GM20431 (cell line): ENCODE data around the gene ARHGEF39.
"Not testable (repeated sequence)": the region's sequence is repeated elsewhere in the genome, so short reads cannot be mapped to it uniquely, and the experiment has no call there.

ENCODE experiments used
- in situ Hi-C: fragments of 300-500 bp; cut with MseI, MboI; formaldehyde crosslinking; loops from one replicate; pipeline ENCODE4 v1.15.0; 2020; ENCODE audit warnings: low sequenced_read_pairs; ENCODE audit not compliant: unreplicated experiment

Gene ARHGEF39

GRCh38 chr9:35636135-35636876, 28.7 kb downstream of the ARHGEF39 start:
- in situ Hi-C loops: no loop called here

DNA sequence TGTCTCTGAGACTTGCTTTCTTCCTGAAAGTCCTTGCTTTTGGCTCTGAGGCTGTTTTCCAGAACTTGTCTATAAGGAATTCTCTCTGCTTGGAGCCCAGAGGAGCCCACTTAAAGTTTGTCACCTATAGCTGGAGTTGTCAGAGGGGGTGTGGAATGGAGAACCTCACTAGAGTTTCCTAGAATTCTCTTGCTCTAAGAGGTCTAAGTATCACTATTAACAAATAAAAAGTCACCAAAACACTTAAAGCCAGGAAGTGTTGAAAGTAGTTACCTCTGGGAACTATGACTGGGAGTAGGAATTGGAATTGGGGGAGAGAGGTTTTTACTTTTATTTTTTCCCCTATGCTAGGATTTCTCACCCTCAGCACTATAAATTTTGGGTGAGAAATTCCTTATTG, 29.3 kb downstream of the ARHGEF39 start:
- in situ Hi-C loops: no loop called here

- in situ Hi-C loops: no loop called here
These were observed 35.4 kb downstream of the ARHGEF39 start for GRCh38 chr9:35629597-35629996.

DNA sequence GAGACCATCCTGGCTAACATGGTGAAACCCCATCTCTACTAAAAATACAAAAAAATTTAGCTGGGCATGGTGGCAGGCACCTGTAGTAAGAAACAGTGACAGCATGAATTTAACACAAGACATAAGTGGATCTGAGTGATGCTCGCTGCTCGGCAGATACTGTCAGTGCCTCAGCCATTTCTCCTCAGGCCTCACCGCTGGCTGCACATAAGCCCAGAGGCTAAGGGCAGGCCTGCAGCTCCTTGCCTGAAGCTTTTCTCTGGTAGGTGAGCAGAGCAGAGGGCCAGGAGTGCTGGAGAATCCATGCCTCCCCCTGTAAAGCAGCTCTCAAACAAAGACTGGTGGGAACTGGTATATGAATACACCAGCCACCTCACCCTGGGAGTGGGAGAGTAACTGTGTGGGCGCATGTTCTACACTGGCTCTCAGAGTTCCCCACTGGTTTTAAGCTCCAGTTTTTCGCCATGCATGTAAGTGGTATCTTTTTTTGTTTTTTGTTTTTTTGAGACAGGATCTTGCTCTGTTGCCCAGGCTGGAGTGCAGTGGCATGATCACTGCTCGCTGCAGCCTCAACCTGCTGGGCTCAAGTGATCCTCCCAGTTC, 36.5 kb downstream of the ARHGEF39 start:
- in situ Hi-C loops: no loop called here

- in situ Hi-C loops: no loop called here
These were observed 37.4 kb downstream of the ARHGEF39 start for GRCh38 chr9:35627575-35627974.

DNA sequence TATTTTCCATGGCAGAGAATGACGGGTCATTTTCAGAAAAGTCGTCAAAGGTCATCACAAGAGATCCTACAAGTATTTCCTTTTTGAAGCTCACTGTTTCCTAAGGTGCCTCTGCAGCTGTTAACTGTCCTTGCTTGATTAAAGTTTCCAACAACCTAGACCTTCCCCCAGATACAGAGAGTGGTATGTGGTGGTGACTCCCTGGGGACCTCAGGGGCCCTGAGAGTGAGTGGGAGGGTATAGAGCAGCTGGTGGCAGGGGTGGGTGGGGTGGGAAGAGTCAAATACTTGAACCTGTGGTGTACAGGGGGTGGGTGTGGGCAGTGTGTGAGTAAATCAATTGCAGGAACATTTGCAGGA, 45.2 kb downstream of the ARHGEF39 start:
- in situ Hi-C loops: no loop called here

DNA sequence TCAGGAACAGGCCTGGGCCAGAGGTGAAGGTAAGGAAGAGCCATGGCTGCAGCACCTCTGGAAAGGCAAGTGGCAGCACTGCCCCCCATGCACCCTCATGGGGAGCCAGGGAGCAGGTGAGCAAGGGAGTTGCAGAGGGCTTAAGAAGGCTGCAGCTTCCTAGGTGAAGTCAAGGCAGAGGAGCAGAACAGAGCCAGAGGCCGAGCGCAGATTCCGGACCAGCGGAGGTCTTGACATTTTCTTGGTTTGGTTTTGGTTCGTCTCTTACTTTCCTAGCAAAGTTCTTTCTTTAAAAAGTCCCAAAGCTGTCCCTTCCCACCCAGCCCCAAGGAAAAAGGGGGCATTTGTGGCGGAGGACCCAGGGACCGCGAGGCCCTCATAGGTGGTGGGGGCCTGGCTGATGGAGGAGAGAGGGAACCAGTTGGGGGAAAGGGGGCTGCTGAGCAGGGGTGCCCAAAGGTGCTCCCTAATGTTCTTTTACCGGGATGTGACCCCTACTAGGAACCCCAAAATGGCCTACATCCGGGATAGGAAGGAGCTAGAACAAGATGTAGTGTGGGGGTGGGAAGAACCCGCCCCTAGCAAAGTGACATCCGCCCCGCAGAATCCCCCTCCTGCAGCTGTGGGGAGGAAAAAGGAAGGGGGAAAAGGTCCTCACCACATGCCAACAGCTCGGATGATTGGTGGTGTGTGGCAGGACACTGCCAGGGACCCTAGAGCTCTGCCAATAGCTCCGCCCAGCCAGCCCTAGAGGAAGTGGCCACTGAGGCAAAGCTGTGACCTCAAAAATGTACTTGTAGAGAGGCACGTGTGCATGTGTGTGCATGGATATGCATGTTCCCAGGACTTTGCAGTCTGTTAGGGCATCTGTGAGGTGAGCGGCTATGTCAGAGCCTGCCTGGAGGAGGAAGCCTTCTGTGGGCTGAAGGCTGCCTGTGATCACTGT, 45.9 kb downstream of the ARHGEF39 start:
- in situ Hi-C loops: no loop called here

DNA sequence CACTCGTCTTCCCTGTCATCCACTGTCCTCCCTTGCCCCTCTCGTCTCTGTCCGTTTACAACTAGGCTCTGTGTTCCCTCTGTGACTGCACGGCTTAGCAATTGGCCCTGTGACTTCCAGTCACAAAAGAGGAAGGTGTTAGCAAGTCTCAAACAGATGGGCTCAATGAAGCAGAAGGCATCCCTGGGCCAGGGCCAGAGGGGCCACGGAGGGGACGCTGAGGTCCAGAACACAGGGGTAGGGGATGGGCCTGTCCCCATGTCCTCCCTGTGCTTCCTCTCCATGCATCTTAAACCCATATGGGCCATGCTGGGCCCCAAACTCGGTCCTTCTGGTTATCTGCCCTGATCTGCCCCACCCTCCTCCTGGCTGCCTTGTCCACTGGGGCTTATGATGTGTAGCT, 46.7 kb downstream of the ARHGEF39 start, which contains the start of gene CD72:
Gene CD72 (minus strand): TSS at position 89 of the 403 bp plus-strand sequence. CDS start 110 bp downstream, outside the sequence.
- in situ Hi-C loops: no loop called here

- in situ Hi-C loops: no loop called here
These were observed 47.4 kb downstream of the ARHGEF39 start for GRCh38 chr9:35617548-35617947.

DNA sequence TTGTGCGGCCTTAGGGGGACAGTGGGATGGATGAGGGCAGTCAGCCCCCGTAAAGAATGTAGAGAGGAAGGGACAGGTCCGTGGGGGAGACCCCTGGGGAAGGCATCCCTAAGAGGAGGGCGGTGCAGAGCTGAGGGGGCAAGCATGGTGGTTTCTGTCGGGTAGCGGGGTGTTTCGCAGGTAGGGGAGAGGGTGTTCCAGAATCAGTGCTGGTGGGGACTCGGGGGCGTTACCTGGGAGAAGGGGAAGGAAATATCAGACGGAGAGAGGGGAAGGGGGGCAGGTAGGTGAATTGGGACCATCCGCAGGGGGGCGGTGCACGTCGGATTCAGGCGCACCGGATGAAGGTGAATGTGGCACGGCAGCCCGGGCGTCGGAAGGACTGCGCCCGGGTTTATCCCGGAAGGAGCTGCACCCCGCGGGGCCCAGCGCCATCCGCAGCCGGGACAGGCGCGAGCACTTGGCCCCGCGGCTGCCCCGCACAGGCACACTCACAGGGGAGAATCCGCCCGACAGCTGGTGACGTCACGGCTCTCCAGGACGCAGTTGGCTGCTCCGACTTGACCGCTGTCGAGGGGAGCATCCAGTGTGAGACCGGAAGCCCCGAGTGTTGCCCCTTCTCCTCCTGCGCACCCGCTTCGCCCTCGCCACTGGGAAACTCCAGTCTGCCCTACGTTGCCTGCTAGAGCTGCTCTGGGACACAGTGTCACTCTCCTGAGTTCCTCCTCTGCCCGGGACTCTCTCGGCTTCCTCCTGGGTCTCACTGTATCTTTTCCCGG, 48.1 kb downstream of the ARHGEF39 start:
- in situ Hi-C loops: no loop called here

GRCh38 chr9:35615981-35616680, 48.9 kb downstream of the ARHGEF39 start:
- in situ Hi-C loops: no loop called here

- in situ Hi-C loops: no loop called here
These were observed 52.2 kb downstream of the ARHGEF39 start for GRCh38 chr9:35612843-35613242.

DNA sequence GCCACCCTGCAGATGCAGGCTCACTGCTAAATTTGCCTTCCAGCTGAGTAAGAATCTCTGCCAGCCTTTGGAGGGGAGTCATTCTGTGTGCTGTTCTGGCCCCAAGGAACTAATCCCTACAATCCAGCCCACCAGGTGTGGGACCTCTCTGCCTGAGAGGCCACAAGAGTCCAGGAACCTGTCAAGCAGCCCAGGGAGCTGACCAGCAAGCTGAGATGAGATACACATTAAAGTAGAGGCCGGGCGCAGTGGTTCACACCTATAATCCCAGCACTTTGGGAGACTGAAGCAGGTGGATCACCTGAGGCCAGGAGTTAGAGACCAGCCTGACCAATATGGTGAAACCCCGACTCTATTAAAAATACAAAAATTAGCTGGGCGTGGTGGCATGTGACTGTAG, 52.9 kb downstream of the ARHGEF39 start:
- in situ Hi-C loops: not testable (repeated sequence)

DNA sequence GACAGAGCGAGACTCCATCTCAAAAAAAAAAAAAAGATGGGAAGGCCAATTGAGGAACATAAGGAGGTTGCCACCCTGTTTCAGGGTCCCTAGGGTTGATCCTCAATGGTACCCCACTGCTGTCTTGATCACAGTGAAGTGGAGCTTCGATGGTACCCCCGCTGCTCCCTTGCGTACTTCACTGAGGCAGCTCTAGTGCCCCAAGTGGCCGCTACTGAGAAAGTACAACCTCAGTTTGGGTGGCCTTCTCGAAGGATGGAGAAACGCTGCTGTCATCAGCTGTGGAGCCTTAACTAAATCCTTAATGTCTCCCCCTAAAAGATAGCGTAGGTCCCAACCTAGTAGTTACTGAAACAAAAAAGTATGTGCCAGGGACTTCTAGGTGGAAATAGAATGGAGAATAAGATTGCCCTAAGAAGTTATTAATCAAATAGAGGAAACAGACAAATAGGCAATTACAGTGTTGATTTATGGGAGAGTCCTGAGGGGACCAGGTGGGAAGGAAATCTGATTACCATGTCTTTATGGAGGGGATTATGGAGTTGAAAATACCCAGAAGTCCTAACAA, 53.7 kb downstream of the ARHGEF39 start:
- in situ Hi-C loops: no loop called here

DNA sequence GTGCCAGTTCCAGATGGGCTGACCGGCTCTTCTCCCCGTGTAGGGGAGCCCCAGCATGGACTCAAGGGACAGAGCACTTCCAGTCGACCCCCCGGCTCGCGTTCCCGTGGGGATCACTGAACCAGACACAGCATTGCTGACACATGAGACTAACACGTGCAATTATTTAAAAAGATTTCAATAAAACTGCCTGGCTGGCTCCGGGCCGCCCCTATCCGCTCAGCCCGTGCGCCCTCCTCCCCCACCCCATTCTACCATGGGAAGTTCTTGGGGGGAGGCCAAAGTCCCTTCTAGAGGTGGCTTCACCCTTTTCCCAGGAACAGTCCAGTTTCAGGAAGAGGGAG, 55.2 kb downstream of the ARHGEF39 start:
- in situ Hi-C loops: no loop called here
